MM.1S (cell line): ENCODE results near the gene F5.

Experiments
- DNase-seq: peaks from one replicate; pipeline ENCODE4 v3.0.0-alpha.2; 2015
- H2AFZ ChIP-seq: fragments of 300-600 bp; sonication (generic); 2 replicates; pipeline ENCODE4 v1.6.0; 2016; ENCODE audit warnings: antibody characterized with exemption, low read length
- H3F3A ChIP-seq: fragments of 300-600 bp; sonication (generic); 2 replicates; pipeline ENCODE4 v1.6.1; 2016; ENCODE audit warnings: mild to moderate bottlenecking, antibody characterized with exemption, low read length, moderate library complexity, mixed read lengths; ENCODE audit not compliant: insufficient read depth
- H3K27ac ChIP-seq: fragments of 300-600 bp; sonication (generic); 2 replicates; pipeline ENCODE4 v1.5.1; 2016; ENCODE audit warnings: mild to moderate bottlenecking, low read length
- H3K27me3 ChIP-seq: fragments of 300-600 bp; sonication (generic); replicated peaks from 2 replicates; pipeline ENCODE4 v1.6.0; 2016; ENCODE audit warnings: low read length; ENCODE audit not compliant: insufficient read depth
- H3K36me3 ChIP-seq: fragments of 300-600 bp; sonication (generic); replicated peaks from 2 replicates; pipeline ENCODE4 v1.6.1; 2016; ENCODE audit warnings: mild to moderate bottlenecking, low read length, mixed read lengths; ENCODE audit not compliant: insufficient read depth
- H3K4me1 ChIP-seq: fragments of 300-600 bp; sonication (generic); 2 replicates; pipeline ENCODE4 v1.6.1; 2016; ENCODE audit warnings: low read length, mixed read lengths
- H3K4me2 ChIP-seq: fragments of 300-600 bp; sonication (generic); 2 replicates; pipeline ENCODE4 v1.6.0; 2016; ENCODE audit warnings: low read depth, low read length
- H3K4me3 ChIP-seq: fragments of 300-600 bp; sonication (generic); 2 replicates; pipeline ENCODE4 v1.5.1; 2016; ENCODE audit warnings: low read length, mixed read lengths
- H3K79me2 ChIP-seq: fragments of 300-600 bp; sonication (generic); 2 replicates; pipeline ENCODE4 v1.6.1; 2016; ENCODE audit warnings: mixed run types, low read length, mixed read lengths
- H3K9ac ChIP-seq: fragments of 300-600 bp; sonication (generic); 2 replicates; pipeline ENCODE4 v1.6.1; 2016; ENCODE audit warnings: low read length, mixed read lengths
- H3K9me2 ChIP-seq: fragments of 300-600 bp; sonication (generic); replicated peaks from 2 replicates; pipeline ENCODE4 v1.6.1; 2016; ENCODE audit warnings: mild to moderate bottlenecking, low read length, mixed read lengths; ENCODE audit not compliant: insufficient read depth
- H3K9me3 ChIP-seq: fragments of 300-600 bp; sonication (generic); replicated peaks from 2 replicates; pipeline ENCODE4 v1.6.1; 2016; ENCODE audit warnings: mild to moderate bottlenecking, low read length, mixed read lengths; ENCODE audit not compliant: insufficient read depth
- H4K20me1 ChIP-seq: fragments of 300-600 bp; sonication (generic); 2 replicates; pipeline ENCODE4 v1.6.1; 2016; ENCODE audit warnings: mild to moderate bottlenecking, low read length, moderate library complexity, mixed read lengths; ENCODE audit not compliant: insufficient read depth
- EZH2 ChIP-seq: fragments of 300-600 bp; sonication (generic); optimal IDR thresholded peaks from 2 replicates; pipeline ENCODE3; 2017; ENCODE audit warnings: low read depth, mild to moderate bottlenecking, antibody characterized with exemption, low read length, mixed read lengths
- EZH2phosphoT487 ChIP-seq: fragments of 300-600 bp; sonication (generic); IDR thresholded peaks from 2 replicates; pipeline ENCODE4 v1.6.1; 2018; ENCODE audit warnings: antibody characterized with exemption, low read length
- TF ChIP-seq, protein P1 (sequence below): fragments of 300-600 bp; sonication (generic); IDR thresholded peaks from 2 replicates; pipeline ENCODE4 v1.5.1; 2016; ENCODE audit warnings: antibody characterized with exemption, low read length, mixed read lengths

The F5 gene

DNA sequence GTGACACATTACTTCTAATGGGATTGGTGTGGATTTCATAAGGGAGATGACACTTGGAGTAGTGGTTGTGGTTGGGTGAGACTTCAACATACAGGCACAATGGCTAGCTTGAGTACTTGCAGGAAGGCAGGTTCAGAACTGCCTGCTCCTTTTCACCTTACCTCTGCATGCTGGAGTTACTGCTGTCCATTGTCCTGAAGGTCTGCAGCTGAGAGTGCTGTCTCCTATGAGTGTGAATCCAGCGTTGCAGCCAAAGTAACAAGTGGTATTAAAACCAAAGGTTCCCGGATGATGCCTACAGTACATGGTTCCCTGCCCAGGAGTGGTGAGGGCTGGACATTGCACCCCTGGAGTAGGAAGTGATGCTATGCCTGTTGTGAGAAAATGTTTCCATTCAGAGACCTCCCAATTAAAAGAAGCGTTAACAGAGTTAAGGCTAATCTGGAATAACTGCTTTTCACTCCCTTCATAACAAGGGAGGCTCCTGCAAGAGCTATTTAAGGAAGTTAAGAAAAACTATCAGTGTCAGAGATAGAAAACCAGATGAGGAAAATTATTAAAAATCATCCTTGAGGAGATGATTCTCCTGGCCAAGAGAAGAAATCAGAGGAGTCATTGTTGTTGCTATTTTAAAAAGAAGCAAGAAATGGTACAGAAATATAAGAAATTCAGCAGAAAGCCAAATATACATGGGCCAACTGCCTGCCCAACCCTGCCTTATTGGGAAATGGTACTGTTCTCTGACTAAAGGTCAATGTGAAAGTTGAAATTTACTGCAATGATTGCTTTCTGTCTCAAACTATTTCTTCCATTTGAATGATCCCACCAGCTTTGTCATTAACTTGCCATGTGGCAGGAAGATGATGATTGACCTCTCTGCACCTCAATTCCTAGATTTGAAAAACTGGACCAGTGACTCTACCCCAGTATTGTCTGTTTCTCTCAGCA is 9.8 kb upstream of the F5 start:
- H3F3A ChIP-seq, result no peaks in the 10 kb centered on the region

DNA sequence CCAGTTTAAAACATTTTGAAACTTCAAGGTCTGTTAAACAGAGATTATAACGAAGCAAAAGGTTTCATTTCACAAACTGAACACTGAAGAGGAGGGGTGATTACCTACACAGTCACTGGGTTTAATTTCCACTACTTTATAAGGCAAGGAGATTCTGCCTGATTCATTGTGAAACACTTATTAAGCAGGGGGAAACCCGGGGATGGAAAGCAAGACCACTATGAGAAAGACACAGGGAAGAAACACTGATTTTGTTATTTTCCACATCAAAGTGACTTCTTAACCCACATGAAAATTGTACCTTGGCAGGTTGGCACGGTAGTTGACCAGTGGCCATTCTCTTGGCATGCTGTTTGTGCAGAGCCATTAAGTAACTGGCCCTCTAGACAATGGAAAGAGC is 8.1 kb upstream of the F5 start:
- DNase-seq, result no peak
- Histone ChIP-seq H3K4me2 (no peak overlapping the region), H3K4me1 (no peaks in the 10 kb centered on the region), H4K20me1 (no peaks in the 10 kb centered on the region), H3F3A (no peaks in the 10 kb centered on the region), H3K27me3 (no peaks in the 10 kb centered on the region), H3K4me3 (no peak overlapping the region), H3K9me3 (no peaks in the 10 kb centered on the region), H3K36me3 (no peaks in the 10 kb centered on the region), H3K9me2 (no peaks in the 10 kb centered on the region), H2AFZ (no peak overlapping the region), H3K9ac (no peak overlapping the region), H3K27ac (no peak overlapping the region), H3K79me2 (no peaks in the 10 kb centered on the region)
- TF ChIP-seq, protein P1, sequence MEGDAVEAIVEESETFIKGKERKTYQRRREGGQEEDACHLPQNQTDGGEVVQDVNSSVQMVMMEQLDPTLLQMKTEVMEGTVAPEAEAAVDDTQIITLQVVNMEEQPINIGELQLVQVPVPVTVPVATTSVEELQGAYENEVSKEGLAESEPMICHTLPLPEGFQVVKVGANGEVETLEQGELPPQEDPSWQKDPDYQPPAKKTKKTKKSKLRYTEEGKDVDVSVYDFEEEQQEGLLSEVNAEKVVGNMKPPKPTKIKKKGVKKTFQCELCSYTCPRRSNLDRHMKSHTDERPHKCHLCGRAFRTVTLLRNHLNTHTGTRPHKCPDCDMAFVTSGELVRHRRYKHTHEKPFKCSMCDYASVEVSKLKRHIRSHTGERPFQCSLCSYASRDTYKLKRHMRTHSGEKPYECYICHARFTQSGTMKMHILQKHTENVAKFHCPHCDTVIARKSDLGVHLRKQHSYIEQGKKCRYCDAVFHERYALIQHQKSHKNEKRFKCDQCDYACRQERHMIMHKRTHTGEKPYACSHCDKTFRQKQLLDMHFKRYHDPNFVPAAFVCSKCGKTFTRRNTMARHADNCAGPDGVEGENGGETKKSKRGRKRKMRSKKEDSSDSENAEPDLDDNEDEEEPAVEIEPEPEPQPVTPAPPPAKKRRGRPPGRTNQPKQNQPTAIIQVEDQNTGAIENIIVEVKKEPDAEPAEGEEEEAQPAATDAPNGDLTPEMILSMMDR, result no peak
- TF ChIP-seq EZH2phosphoT487, result no peak
- TF ChIP-seq EZH2, result no peak

More for the DNA sequence above, 9.8 kb upstream of the F5 start:
- TF ChIP-seq, protein P1, result no peak
- TF ChIP-seq EZH2 (no peak), EZH2phosphoT487 (no peak)
- no peaks in the 10 kb centered on the region for H3K9me2 ChIP-seq
- no peak overlapping the region for H3K9ac ChIP-seq
- no peaks in the 10 kb centered on the region for H3K4me1 ChIP-seq
- H3K9me3 ChIP-seq, result no peaks in the 10 kb centered on the region
- H4K20me1 ChIP-seq, result no peaks in the 10 kb centered on the region
- H3K27me3 ChIP-seq, result no peaks in the 10 kb centered on the region
- no peak overlapping the region for H3K4me2 ChIP-seq
- no peaks in the 10 kb centered on the region for H3K36me3 ChIP-seq
- DNase-seq, result peak; percentile 42
- H3K4me3 ChIP-seq, result no peak overlapping the region
- no peaks in the 10 kb centered on the region for H3K79me2 ChIP-seq
- H3K27ac ChIP-seq, result no peak overlapping the region
- no peak overlapping the region for H2AFZ ChIP-seq

DNA sequence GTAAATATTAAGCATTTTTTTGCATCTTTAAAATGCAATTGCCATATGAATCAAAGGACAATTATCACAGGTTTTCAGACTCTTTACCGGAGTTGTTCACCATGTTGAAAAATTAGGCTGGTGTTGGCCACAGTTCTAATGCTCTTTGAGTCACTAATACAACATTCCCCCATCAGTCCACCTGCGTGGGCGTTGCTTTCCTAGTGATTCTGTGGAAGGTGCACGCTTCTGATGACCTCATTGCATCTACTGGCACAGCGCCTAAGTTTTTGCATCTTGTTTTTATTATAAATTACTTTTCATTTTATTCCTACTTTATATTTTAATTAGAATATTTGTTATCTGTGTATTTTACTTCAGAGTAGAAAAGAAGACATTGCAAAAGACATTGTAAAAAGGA is 4.7 kb upstream of the F5 start:
- no peaks in the 10 kb centered on the region for H4K20me1 ChIP-seq
- H3K9me3 ChIP-seq, result no peaks in the 10 kb centered on the region
- H3K9me2 ChIP-seq, result no peaks in the 10 kb centered on the region
- H3K4me2 ChIP-seq, result no peak overlapping the region
- H3F3A ChIP-seq, result no peaks in the 10 kb centered on the region
- H3K27ac ChIP-seq, result no peak overlapping the region
- no peak overlapping the region for H3K9ac ChIP-seq
- H3K27me3 ChIP-seq, result no peaks in the 10 kb centered on the region
- no peak for TF ChIP-seq EZH2phosphoT487
- TF ChIP-seq, protein P1, result no peak
- no peak for TF ChIP-seq EZH2
- H3K4me3 ChIP-seq, result no peak overlapping the region
- no peak overlapping the region for H2AFZ ChIP-seq
- DNase-seq, result no peak
- 0 out of 2 replicates have a peak, but pooled peaks cover 4% of the 10 kb centered on the region for H3K4me1 ChIP-seq
- H3K36me3 ChIP-seq, result no peaks in the 10 kb centered on the region
- H3K79me2 ChIP-seq, result no peaks in the 10 kb centered on the region
